ENCODE results near the gene PIK3C2A. TPM values are rescaled to one million over a fixed set of nuclear protein-coding genes. Genes with fewer than 3 reads are reported as not detected.

The PIK3C2A gene
- total and polyA plus RNA-seq, 10 of the 15 experiments (the other 5 are each of a cell fraction or from before 2014, with no cell fraction given), result 1.6 to 20.6 (median 9.1) TPM

DNA sequence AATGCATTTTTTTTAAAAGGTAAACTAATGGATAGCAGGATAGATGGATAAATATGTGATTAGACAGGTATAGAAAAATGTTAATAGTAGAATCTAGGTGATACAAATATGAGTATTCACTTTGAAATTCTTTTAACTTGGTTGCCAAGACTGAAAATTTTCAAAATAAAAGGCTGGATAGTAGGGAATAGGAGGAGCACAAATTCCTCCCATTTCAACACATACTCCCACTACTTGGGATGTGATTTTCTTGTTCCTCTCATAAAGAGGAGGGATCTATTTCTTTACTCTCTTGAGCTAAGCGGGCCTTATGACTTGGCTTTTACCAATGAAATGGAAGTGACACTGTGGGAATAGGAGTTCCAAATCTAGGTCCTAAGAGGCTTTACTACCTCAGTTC lies 35.9 kb downstream of the PIK3C2A start:
- CTCF ChIA-PET, result interaction anchor here (1.0 to 1.5 kb wide), 2 partner anchors 9 to 25 kb away, joined by 3 to 4 read pairs; no protein-coding TSS in a partner anchor
- SMC1A ChIA-PET (ENCODE audit: uncharacterized antibody, unreplicated experiment), result interaction anchor here (1.0 to 1.2 kb wide), 2 partner anchors 10 to 16 kb away, joined by 3 read pairs; no protein-coding TSS in a partner anchor
- ATAC-seq (no peak), FAIRE-seq (no peak), DNase-seq (ENCODE audit: low read depth, low spot score) (no peak)
- no peaks in the 10 kb centered on the region; the same call in 1 of the 2 replicates for H3K79me2 ChIP-seq (ENCODE audit: control insufficient read depth, insufficient read depth, low read length)
- TF ChIP-seq NFIC (IDR thresholded peaks at IDR 0.05; ENCODE audit: low read depth, low read length) (no peak), WRNIP1 (IDR thresholded peaks at IDR 0.05; ENCODE audit: borderline replicate concordance, low read depth, low read length) (no peak), CHD1 (IDR thresholded peaks at IDR 0.05; ENCODE audit: low read depth, low read length) (no peak), SMAD5 (IDR thresholded peaks at IDR 0.05; ENCODE audit: low read depth) (no peak), JUND (IDR thresholded peaks at IDR 0.05; ENCODE audit: low read depth, low read length) (no peak)
- TF ChIP-seq, protein P1, sequence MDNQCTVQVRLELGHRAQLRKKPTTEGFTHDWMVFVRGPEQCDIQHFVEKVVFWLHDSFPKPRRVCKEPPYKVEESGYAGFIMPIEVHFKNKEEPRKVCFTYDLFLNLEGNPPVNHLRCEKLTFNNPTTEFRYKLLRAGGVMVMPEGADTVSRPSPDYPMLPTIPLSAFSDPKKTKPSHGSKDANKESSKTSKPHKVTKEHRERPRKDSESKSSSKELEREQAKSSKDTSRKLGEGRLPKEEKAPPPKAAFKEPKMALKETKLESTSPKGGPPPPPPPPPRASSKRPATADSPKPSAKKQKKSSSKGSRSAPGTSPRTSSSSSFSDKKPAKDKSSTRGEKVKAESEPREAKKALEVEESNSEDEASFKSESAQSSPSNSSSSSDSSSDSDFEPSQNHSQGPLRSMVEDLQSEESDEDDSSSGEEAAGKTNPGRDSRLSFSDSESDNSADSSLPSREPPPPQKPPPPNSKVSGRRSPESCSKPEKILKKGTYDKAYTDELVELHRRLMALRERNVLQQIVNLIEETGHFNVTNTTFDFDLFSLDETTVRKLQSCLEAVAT (IDR thresholded peaks at IDR 0.05), result no peak
- TF ChIP-seq, protein P2, sequence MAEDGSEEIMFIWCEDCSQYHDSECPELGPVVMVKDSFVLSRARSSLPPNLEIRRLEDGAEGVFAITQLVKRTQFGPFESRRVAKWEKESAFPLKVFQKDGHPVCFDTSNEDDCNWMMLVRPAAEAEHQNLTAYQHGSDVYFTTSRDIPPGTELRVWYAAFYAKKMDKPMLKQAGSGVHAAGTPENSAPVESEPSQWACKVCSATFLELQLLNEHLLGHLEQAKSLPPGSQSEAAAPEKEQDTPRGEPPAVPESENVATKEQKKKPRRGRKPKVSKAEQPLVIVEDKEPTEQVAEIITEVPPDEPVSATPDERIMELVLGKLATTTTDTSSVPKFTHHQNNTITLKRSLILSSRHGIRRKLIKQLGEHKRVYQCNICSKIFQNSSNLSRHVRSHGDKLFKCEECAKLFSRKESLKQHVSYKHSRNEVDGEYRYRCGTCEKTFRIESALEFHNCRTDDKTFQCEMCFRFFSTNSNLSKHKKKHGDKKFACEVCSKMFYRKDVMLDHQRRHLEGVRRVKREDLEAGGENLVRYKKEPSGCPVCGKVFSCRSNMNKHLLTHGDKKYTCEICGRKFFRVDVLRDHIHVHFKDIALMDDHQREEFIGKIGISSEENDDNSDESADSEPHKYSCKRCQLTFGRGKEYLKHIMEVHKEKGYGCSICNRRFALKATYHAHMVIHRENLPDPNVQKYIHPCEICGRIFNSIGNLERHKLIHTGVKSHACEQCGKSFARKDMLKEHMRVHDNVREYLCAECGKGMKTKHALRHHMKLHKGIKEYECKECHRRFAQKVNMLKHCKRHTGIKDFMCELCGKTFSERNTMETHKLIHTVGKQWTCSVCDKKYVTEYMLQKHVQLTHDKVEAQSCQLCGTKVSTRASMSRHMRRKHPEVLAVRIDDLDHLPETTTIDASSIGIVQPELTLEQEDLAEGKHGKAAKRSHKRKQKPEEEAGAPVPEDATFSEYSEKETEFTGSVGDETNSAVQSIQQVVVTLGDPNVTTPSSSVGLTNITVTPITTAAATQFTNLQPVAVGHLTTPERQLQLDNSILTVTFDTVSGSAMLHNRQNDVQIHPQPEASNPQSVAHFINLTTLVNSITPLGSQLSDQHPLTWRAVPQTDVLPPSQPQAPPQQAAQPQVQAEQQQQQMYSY (CRISPR knock-in tag; IDR thresholded peaks at IDR 0.05), result no peak
- TF ChIP-seq, protein P3, sequence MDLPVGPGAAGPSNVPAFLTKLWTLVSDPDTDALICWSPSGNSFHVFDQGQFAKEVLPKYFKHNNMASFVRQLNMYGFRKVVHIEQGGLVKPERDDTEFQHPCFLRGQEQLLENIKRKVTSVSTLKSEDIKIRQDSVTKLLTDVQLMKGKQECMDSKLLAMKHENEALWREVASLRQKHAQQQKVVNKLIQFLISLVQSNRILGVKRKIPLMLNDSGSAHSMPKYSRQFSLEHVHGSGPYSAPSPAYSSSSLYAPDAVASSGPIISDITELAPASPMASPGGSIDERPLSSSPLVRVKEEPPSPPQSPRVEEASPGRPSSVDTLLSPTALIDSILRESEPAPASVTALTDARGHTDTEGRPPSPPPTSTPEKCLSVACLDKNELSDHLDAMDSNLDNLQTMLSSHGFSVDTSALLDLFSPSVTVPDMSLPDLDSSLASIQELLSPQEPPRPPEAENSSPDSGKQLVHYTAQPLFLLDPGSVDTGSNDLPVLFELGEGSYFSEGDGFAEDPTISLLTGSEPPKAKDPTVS (IDR thresholded peaks at IDR 0.05; ENCODE audit: low read depth, low read length), result no peak
- H3K27ac ChIP-seq (ENCODE audit: control insufficient read depth, insufficient read depth), result no peak overlapping the region
- H3K27me3 ChIP-seq (replicated peaks in 1 of 2; ENCODE audit: control insufficient read depth in 2 of 2, insufficient read depth in 2 of 2, low read length in 1 of 2), result no peaks in the 10 kb centered on the region
- H3K4me2 ChIP-seq (ENCODE audit: control insufficient read depth, insufficient read depth), result no peak overlapping the region
- in situ Hi-C loops (cut with MboI), result no loop called here
- RAD21 ChIA-PET (ENCODE audit: unreplicated experiment), result no interaction called here
- H3K36me3 ChIP-seq (ENCODE audit: control insufficient read depth in 2 of 2, insufficient read depth in 2 of 2, low read length in 1 of 2), result no peaks in the 10 kb centered on the region
- no peak overlapping the region for H3K4me3 ChIP-seq
- H3K9me3 ChIP-seq (replicated peaks; ENCODE audit: control insufficient read depth, insufficient read depth, low read length), result no peaks in the 10 kb centered on the region
- 75% methylated on average over 1 of the region's 1 CpG for WGBS (ENCODE audit: insufficient coverage, insufficient replicate concordance, low lambda C conversion rate, missing lambda C conversion rate)
- no peaks in the 10 kb centered on the region for H4K20me1 ChIP-seq (ENCODE audit: control insufficient read depth, insufficient read depth)
- no TSS peak for BruUV-seq (replicated peaks)
- intact Hi-C loops (cut with micrococcal nuclease; ENCODE audit: unreplicated experiment), result no loop called here
- no peak overlapping the region for H3K9ac ChIP-seq (ENCODE audit: control insufficient read depth, insufficient read depth, low read length)
- no peak overlapping the region for H2AFZ ChIP-seq (ENCODE audit: control insufficient read depth, low read depth, low read length)
- POLR2A ChIA-PET, result no interaction called here
- H3K4me1 ChIP-seq (ENCODE audit: control insufficient read depth, insufficient read depth, low read length), result no peaks in the 10 kb centered on the region

Data from GM12878 (cell line).